Activated naive CD8-positive, alpha-beta T cell (primary cell): ENCODE measurements around the gene NLRP3.
"Not testable (repeated sequence)": the region's sequence is repeated elsewhere in the genome, so short reads cannot be mapped to it uniquely, and the experiment has no call there.

ENCODE experiments used
- H3K27ac Mint-ChIP-seq: one replicate; pipeline ENCODE4 v1.8.0; 2021; ENCODE audit warnings: mixed read lengths
- H3K27me3 Mint-ChIP-seq: one replicate; pipeline ENCODE4 v1.8.0; 2021; ENCODE audit warnings: mixed read lengths
- H3K36me3 Mint-ChIP-seq: one replicate; pipeline ENCODE4 v1.8.0; 2021; ENCODE audit warnings: mixed read lengths
- H3K4me1 Mint-ChIP-seq: one replicate; pipeline ENCODE4 v1.8.0; 2021; ENCODE audit warnings: low read depth, mixed read lengths
- H3K4me3 Mint-ChIP-seq: one replicate; pipeline ENCODE4 v1.8.0; 2021; ENCODE audit warnings: mild to moderate bottlenecking, mixed read lengths
- H3K9me3 Mint-ChIP-seq: one replicate; pipeline ENCODE4 v1.8.0; 2021; ENCODE audit warnings: low read depth, mixed read lengths

NLRP3 gene

DNA sequence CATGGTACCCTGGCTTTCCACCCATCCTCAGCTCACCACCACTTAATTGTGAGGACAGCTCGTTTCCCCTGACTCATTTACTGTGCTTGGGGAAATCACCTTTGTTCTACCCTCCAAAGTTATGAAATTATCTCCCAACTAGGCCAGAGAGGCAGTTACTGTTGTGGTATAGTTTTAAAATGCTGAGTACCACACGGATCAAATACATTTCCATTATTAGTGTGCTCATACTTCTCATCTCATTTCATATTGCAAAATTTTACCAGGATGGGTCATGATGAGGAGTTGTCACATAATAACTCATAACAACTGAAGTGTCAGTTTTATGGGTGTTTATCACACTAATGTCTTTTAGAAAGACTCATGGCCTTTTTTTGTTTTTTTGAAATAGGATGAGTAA, 51.2 kb downstream of the NLRP3 start:
- Mint-ChIP-seq H3K4me1 (no peaks in the 10 kb centered on the region), H3K4me3 (no peak overlapping the region), H3K36me3 (no peaks in the 10 kb centered on the region), H3K27me3 (peaks cover 3% of the 10 kb centered on the region), H3K9me3 (no peaks in the 10 kb centered on the region), H3K27ac (no peak overlapping the region)

DNA sequence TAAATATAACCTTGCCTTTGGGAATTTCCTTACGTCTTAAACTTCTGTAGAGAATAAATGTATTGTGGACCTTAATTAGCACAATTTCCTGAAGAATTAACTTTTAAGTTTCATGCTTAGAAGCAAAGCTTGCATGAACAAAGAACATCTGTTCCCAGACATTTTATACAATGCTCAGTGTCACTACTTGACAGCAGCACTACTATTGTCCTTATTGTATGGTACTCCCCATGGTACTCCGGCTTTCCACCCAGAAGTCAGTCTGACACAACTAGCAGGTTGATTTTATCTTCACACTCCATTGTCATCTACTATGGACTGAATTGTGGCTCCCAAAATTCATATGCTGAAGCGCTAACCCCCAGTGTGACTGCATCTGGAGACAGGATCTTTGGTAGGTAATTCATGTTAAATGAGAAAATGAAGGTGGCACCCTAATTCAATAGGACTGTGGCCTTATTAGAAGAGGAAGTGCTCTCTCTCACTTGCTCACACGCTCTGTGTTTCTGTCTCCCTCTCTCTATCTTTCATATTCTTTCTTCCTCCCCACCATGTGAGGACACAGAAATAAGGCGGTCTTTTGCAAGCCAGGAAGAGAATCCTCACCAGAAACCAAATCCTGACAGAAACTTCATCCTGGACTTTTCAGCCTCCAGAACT, 52.6 kb downstream of the NLRP3 start:
- Mint-ChIP-seq H3K4me3 (no peak overlapping the region), H3K4me1 (no peaks in the 10 kb centered on the region), H3K27ac (no peak overlapping the region), H3K36me3 (no peaks in the 10 kb centered on the region), H3K9me3 (no peaks in the 10 kb centered on the region), H3K27me3 (peaks cover 3% of the 10 kb centered on the region)

DNA sequence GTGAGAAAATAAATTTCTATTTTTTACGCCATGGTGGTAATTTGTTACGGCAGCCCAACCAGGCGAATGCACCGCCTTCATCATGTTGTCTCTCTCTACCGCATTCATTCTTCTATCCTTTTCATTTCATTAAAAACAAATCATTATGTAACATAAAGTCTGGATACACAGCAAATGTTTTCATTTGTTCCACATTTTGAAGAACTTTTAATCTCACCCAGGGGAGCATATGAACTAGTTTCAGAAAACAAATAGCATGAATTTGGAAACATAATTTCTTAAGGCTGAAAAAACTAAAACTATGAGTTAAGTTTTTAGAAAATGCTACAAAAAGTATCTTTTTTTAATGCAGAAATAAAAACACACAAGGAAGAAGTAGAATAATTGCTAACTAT, 53.2 kb downstream of the NLRP3 start:
- Mint-ChIP-seq H3K4me1 (no peaks in the 10 kb centered on the region), H3K27me3 (peaks cover 3% of the 10 kb centered on the region), H3K4me3 (no peak overlapping the region), H3K36me3 (no peaks in the 10 kb centered on the region), H3K27ac (no peak overlapping the region), H3K9me3 (no peaks in the 10 kb centered on the region)

DNA sequence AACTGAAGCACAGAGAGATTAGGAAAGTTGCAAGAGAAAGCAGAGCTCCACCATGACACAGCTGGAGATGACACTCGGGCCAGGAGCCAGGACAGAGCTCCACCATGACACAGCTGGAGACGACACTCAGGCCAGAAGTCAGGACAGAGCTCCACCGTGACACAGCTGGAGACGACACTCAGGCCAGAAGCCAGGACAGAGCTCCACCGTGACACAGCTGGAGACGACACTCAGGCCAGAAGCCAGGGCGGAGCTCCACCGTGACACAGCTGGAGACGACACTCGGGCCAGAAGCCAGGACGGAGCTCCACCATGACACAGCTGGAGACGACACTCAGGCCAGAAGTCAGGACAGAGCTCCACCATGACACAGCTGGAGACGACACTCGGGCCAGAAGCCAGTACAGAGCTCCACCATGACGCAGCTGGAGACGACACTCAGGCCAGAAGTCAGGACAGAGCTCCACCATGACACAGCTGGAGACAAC, 55.0 kb downstream of the NLRP3 start:
- not testable (repeated sequence) for H3K27me3 Mint-ChIP-seq, H3K27ac Mint-ChIP-seq, H3K36me3 Mint-ChIP-seq, H3K4me3 Mint-ChIP-seq, H3K9me3 Mint-ChIP-seq, H3K4me1 Mint-ChIP-seq

DNA sequence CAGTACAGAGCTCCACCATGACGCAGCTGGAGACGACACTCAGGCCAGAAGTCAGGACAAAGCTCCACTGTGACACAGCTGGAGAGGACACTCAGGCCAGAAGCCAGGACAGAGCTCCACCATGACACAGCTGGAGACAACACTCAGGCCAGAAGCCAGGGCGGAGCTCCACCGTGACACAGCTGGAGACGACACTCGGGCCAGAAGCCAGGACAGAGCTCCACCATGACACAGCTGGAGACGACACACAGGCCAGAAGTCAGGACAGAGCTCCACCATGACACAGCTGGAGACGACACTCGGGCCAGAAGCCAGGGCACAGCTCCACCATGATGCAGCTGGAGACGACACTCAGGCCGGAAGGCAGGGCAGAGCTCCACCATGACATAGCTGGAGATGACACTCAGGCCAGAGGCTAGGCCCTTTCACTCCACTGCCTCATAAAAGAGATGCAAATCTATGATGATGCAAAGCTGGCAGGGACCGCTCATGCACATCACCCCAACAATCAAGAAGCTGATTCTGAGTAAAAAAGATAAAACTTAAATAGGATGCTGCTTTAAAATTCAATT, 55.6 kb downstream of the NLRP3 start:
- peaks cover 3% of the 10 kb centered on the region for H3K27me3 Mint-ChIP-seq
- H3K4me3 Mint-ChIP-seq = no peak overlapping the region
- peaks cover 8% of the 10 kb centered on the region for H3K9me3 Mint-ChIP-seq
- no peaks in the 10 kb centered on the region for H3K4me1 Mint-ChIP-seq
- no peaks in the 10 kb centered on the region for H3K36me3 Mint-ChIP-seq
- H3K27ac Mint-ChIP-seq = no peak overlapping the region

DNA sequence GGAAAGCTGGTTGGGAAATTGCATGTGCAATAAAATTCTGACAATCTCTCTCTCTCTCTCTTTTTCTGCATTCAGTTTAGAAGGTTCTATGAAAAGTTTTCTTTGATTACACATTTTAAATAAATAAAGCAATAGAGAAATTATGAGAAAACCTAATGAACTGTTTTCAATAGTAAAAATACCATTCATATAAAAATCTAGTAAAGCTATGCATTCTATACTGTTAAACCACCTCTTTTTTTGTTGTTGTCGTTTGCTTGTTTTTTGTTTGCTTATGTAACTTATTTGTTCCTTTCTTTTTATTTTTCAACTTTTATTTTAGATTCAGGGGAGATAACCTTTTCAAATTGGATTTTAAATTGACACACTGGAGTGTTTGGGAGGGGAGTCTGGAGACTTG, 56.1 kb downstream of the NLRP3 start:
- Mint-ChIP-seq H3K27ac (no peak overlapping the region), H3K4me3 (no peak overlapping the region), H3K4me1 (no peaks in the 10 kb centered on the region), H3K27me3 (peaks cover 3% of the 10 kb centered on the region), H3K36me3 (no peaks in the 10 kb centered on the region), H3K9me3 (peaks cover 8% of the 10 kb centered on the region)

DNA sequence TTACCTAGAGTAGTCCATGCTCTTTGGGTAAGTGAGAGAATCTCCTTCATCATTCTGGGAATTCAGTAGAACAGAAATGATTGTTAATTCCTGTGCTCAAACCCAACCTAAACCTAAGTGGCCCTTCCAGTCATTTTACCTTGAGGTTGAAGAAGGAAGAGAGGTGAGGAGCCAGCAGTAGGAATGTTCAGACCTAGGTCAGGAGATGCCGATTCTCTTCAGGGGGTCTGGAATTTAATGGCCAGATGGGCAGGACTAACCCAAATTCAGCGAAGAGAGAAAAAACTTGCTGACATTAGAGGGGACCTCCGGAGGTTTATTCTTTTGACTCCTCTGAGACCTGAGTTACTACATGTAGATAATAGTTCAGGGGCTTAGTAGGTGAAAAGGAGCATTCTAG, 58.4 kb downstream of the NLRP3 start:
- H3K27me3 Mint-ChIP-seq = no peaks in the 10 kb centered on the region
- H3K27ac Mint-ChIP-seq = no peak overlapping the region
- peaks cover 8% of the 10 kb centered on the region for H3K9me3 Mint-ChIP-seq
- no peaks in the 10 kb centered on the region for H3K4me1 Mint-ChIP-seq
- H3K4me3 Mint-ChIP-seq = no peak overlapping the region
- H3K36me3 Mint-ChIP-seq = no peaks in the 10 kb centered on the region

DNA sequence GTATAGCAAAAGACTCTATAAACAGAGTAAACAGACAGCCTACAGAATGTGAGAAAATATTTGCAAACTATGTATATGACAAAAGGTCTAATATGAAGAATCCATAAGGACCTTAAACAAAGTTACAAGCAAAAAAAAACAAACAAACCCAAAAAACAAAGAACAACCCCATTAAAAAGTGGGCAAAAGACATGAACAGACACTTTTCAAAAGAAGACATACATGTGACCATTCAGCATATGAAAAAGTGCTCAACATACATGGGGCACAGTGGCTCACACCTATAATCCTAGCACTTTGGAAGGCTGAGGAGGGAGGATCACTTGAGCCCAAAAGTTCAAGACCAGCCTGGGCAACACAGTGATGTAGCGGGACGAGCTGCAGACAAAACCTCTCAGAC, 59.8 kb downstream of the NLRP3 start:
- H3K27me3 Mint-ChIP-seq = no peaks in the 10 kb centered on the region
- no peaks in the 10 kb centered on the region for H3K36me3 Mint-ChIP-seq
- no peak overlapping the region for H3K4me3 Mint-ChIP-seq
- peaks cover 8% of the 10 kb centered on the region for H3K9me3 Mint-ChIP-seq
- no peak overlapping the region for H3K27ac Mint-ChIP-seq
- H3K4me1 Mint-ChIP-seq = no peaks in the 10 kb centered on the region

DNA sequence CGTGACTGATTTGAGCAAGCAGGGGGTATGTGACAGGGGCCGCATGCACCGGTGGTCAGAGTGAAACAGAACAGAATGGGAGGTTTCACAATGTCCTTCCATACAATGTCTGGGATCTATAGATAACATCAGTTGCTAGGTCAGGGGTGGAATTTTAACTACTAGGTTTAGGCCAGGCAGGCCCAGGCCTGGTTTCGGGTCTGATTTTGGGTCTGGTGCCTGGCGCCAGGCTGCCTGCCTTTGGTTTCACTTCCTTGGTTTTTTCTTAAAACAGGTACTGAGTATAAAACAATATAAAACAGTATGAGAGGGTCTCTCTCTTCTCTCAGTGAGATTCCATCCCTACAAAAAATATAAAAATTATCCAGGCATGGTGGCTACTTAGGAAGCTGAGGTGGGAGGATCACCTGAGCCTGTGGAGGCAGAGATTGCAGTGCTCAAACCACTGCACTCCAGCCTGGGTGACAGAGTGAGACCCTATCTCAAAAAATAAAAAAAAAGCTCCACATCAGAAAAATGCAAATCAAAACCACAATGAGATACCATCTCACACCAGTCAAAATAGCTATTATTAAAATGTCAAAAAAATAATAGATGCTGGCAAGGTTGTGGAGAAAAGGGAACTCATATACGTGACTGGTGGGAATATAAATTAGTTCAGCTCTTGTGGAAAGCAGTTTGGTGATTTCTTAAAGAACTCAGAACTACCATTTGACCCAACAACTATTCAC, 60.5 kb downstream of the NLRP3 start:
- H3K36me3 Mint-ChIP-seq, H3K27me3 Mint-ChIP-seq, H3K4me1 Mint-ChIP-seq, H3K9me3 Mint-ChIP-seq, H3K27ac Mint-ChIP-seq, H3K4me3 Mint-ChIP-seq: not testable (repeated sequence)

DNA sequence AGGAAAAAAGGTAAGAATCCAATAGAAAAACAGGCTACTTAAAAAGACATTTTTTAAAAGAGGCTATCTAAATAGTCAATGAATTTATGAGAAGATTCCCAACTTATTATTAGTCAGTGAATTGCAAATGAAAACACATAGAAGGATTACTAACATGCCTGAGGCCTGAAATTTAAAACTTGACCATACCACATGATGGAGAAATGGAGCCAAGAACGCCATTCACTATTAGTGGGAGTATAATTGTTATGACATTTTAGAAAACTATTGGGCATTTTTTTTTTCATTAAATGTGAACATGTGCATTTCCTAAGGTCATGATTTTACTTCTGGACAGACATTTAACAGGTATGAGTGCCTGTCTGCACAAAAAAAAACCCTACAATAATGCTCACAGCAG, 66.8 kb downstream of the NLRP3 start:
- H3K27ac Mint-ChIP-seq = no peak overlapping the region
- H3K36me3 Mint-ChIP-seq = no peaks in the 10 kb centered on the region
- no peaks in the 10 kb centered on the region for H3K4me1 Mint-ChIP-seq
- H3K9me3 Mint-ChIP-seq = no peaks in the 10 kb centered on the region
- no peaks in the 10 kb centered on the region for H3K27me3 Mint-ChIP-seq
- H3K4me3 Mint-ChIP-seq = no peak overlapping the region

DNA sequence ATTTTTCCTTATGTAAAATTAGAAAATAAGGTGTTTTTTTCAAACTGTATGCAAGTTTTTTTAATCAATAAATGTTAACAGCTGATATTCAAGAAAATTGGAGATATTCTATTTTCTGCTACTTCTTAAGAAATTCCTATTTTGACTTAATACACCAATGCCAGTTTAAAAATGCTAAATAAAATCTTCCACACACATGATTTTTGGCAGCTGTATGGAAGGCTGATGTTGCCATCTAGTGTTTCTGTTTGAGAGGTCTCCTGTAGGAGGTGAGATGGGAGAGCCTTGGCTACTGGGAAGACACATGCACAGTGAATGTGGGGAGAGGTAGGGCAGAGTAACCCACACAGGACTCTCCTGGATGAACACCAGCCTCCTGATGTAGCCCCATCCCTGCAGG, 71.1 kb downstream of the NLRP3 start:
- Mint-ChIP-seq H3K4me1 (no peaks in the 10 kb centered on the region), H3K27ac (no peak overlapping the region), H3K9me3 (no peaks in the 10 kb centered on the region), H3K36me3 (no peaks in the 10 kb centered on the region), H3K27me3 (peaks cover 4% of the 10 kb centered on the region), H3K4me3 (no peak overlapping the region)

DNA sequence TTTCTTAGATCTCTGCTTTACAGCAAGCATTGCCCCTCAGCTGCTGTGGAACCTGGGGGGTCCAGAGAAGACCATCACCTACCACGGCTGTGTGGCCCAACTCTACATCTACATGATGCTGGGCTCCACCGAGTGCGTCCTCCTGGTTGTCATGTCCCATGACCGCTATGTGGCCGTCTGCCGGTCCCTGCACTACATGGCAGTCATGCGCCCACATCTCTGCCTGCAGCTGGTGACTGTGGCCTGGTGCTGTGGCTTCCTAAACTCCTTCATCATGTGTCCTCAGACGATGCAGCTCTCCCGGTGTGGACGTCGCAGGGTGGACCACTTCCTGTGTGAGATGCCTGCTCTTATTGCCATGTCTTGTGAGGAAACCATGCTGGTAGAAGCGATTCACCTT, 75.4 kb downstream of the NLRP3 start:
- Mint-ChIP-seq H3K27ac (no peak overlapping the region), H3K36me3 (no peaks in the 10 kb centered on the region), H3K9me3 (no peaks in the 10 kb centered on the region), H3K4me1 (no peaks in the 10 kb centered on the region), H3K27me3 (peaks cover 10% of the 10 kb centered on the region), H3K4me3 (no peak overlapping the region)

DNA sequence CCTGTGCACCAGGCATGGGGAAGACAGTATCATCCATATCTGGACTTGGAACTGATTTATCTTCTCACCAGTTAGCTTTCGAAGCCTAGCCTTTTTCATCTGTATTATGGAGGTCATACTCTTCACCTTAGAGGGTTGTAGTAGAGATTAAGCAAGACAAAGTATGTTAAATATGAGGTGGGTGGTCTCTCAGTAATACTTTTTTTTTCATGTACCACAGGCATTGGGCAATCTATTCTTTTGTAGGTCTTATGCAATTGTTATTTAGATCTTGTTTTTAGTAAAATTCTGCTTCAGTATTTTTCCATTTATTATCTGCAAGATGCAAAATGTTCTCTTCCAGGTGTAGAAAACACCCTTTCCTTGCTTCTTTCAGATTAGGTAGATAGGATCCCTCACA, 77.1 kb downstream of the NLRP3 start:
- Mint-ChIP-seq H3K27me3 (peaks cover 10% of the 10 kb centered on the region), H3K36me3 (no peaks in the 10 kb centered on the region), H3K27ac (no peak overlapping the region)

DNA sequence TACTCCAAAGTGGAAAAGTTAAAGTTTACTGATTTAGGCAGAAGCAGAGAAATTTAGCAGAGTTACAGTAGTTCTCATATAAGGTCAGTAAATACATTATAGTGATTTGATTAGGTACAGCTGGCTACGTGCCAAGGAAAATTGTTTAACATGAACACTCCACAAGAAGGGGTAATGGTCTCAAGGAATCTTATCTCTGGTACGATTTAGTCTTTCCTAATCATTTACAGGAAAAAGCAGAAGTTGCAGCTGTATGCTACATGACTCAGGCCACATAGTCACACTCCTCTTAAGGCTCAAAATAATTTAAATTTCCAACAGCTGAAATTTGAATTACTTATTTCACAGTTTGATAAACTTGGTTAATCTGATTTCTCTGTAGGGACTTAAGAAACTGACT, 78.8 kb downstream of the NLRP3 start:
- no peaks in the 10 kb centered on the region for H3K4me1 Mint-ChIP-seq
- no peak overlapping the region for H3K27ac Mint-ChIP-seq
- H3K27me3 Mint-ChIP-seq = peaks cover 13% of the 10 kb centered on the region
- no peaks in the 10 kb centered on the region for H3K9me3 Mint-ChIP-seq
- H3K36me3 Mint-ChIP-seq = no peaks in the 10 kb centered on the region
- no peak overlapping the region for H3K4me3 Mint-ChIP-seq

More for the DNA sequence above, 77.1 kb downstream of the NLRP3 start:
- H3K4me1 Mint-ChIP-seq = no peaks in the 10 kb centered on the region
- no peak overlapping the region for H3K4me3 Mint-ChIP-seq
- no peaks in the 10 kb centered on the region for H3K9me3 Mint-ChIP-seq

DNA sequence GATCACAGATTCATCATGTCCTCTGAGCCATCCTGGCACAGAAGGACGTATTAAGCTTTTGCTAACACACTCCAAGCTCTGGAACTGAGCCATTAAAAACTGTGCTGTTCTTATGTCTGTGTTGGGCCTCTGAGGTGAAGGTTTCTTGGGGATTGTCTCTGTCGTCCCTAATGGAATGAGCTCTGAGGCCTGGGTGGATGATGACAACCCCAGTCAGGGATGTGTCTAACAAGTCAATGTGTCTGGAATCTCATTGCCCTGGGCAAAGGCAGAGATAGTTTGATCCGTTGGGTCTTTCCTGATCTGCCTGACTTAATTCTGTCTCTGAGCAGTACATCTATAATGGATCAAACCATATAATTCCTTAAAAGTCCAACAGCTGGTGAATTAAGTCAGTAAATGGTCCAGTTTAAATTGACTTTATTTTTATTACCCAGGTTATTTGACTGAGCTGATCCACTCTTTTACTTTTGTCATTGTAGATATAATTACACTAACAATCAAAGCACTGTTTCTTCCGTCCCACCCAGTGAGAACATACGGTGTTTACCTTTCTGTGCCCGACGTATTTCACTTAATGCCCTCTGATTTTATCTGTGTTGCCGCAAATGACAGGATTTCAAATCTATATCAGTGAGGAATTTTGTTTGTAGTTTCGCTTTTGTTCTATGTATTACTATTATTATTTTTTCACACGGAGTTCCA, 80.8 kb downstream of the NLRP3 start:
- H3K9me3 Mint-ChIP-seq = no peaks in the 10 kb centered on the region
- no peaks in the 10 kb centered on the region for H3K4me1 Mint-ChIP-seq
- no peak overlapping the region for H3K4me3 Mint-ChIP-seq
- no peak overlapping the region for H3K27ac Mint-ChIP-seq
- peaks cover 11% of the 10 kb centered on the region for H3K27me3 Mint-ChIP-seq
- H3K36me3 Mint-ChIP-seq = no peaks in the 10 kb centered on the region
